Measurements from ENCODE around the gene RNF14.
"Not testable (repeated sequence)": the region's sequence is repeated elsewhere in the genome, so short reads cannot be mapped to it uniquely, and the experiment has no call there.

The RNF14 gene

DNA sequence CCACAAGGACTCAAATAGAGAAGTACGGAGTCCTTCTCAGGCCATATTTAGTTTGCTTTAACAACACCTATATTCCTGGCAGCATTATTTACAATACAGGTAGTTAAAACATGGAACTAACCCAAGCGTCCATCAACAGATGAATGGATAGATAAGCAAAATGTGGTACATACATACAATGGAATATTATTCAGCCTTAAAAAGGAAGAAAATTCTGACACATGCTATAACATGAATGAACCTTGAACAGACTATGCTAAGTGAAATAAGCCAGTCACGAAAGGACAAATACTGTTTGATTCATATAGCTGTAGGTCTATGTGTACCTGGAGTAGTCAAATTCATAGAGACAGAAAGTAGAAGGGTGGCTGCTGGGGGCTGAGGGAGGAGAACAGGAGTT, 68.7 kb downstream of the RNF14 start:
- not testable (repeated sequence) for H3K4me1 ChIP-seq (ENCODE audit: insufficient read depth, low read length); H3K9ac ChIP-seq (ENCODE audit: low read depth, low read length); H3K9me3 ChIP-seq (ENCODE audit: insufficient read depth, low read depth, low read length); H3K27me3 ChIP-seq (ENCODE audit: insufficient read depth, low read length); H3K36me3 ChIP-seq (ENCODE audit: insufficient read depth, low read length); H3K4me3 ChIP-seq (ENCODE audit: low read length); H3K27ac ChIP-seq (ENCODE audit: low read depth, low read length)
- WGBS: 98% methylated on average over 2 of the region's 3 CpGs

- Histone ChIP-seq H3K27ac (ENCODE audit: low read depth, low read length) (no peak overlapping the region), H3K36me3 (ENCODE audit: insufficient read depth, low read length) (no peaks in the 10 kb centered on the region), H3K9me3 (ENCODE audit: insufficient read depth, low read depth, low read length) (no peaks in the 10 kb centered on the region), H3K27me3 (ENCODE audit: insufficient read depth, low read length) (no peaks in the 10 kb centered on the region), H3K9ac (ENCODE audit: low read depth, low read length) (no peak overlapping the region), H3K4me3 (ENCODE audit: low read length) (no peak overlapping the region), H3K4me1 (ENCODE audit: insufficient read depth, low read length) (no peaks in the 10 kb centered on the region)
- WGBS: 83% methylated on average over 2 of the region's 2 CpGs
Measured at GRCh38 chr5:142038735-142039134, 69.8 kb downstream of the RNF14 start.

All from HUES64 (cell line).